Mucosa of descending colon (tissue), 3 donors: Measurements from ENCODE around the gene ZFPM1. TPM values are rescaled to one million over a fixed set of nuclear protein-coding genes. Genes with fewer than 3 reads are reported as not detected.

Experiments
- ATAC-seq: fragments of 200-7000 bp; cut with Tn5 transposase; one replicate; pipeline ENCODE4 v1.9.1; 2020; ENCODE audit warnings: mild to moderate bottlenecking, moderate library complexity
- DNase-seq, 3 donors: peaks; one replicate each; pipeline ENCODE4 v3.0.0-alpha.2; 2020
- H3K36me3 ChIP-seq: fragments of 200-600 bp; one replicate; pipeline ENCODE4 v1.8.0; 2021; ENCODE audit warnings: low read depth, mild to moderate bottlenecking
- H3K4me1 ChIP-seq: fragments of 200-600 bp; one replicate; pipeline ENCODE4 v1.8.0; 2021; ENCODE audit warnings: low read depth, mild to moderate bottlenecking
- H3K4me3 ChIP-seq: fragments of 200-600 bp; one replicate; pipeline ENCODE4 v1.8.0; 2021; ENCODE audit warnings: mild to moderate bottlenecking
- H3K9me3 ChIP-seq: fragments of 200-600 bp; one replicate; pipeline ENCODE4 v1.8.0; 2021; ENCODE audit warnings: mild to moderate bottlenecking
- CTCF ChIP-seq: fragments of 200-600 bp; IDR thresholded peaks from one replicate; pipeline ENCODE4 v1.8.0; 2022; ENCODE audit warnings: antibody characterized with exemption, mild to moderate bottlenecking
- intact Hi-C, 2 donors: fragments of 100-400 bp; cut with DNase I in 1 of 2; cut with micrococcal nuclease in 1 of 2; formaldehyde crosslinking; loops; one replicate each; pipeline versions ENCODE4 v1.11.0 to v1.11.1; 2022; cut with DNase I, micrococcal nuclease
- total RNA-seq, 3 donors: library from RNA; stranded (reverse); fragmentation: NEBNext Ultra II Directional in 2 of 3; extraction: Animal tissue kit (Norgen Biotek cat#: 25700) in 2 of 3; gene quantifications; one replicate each; pipeline versions ENCODE4 v1.2.1 to v1.2.4, GENCODE V29; 2021 to 2023
- donor health status: DM: no; HTN: no; CAD: no; lungs with moderate emphysema.
- donor health status: DM: no; HTN: no; CAD: no.
- donor health status: DM: no; HTN: yes; CAD: no.

ZFPM1 gene
- total RNA-seq, 3 donors from 2014 or later: 5.2 to 10.3 (median 7.2) TPM

GRCh38 chr16:88568710-88569613, 115.9 kb downstream of the ZFPM1 start:
- Histone ChIP-seq H3K4me3 (no peak overlapping the region), H3K4me1 (peaks cover 18% of the 10 kb centered on the region), H3K36me3 (peaks cover 3% of the 10 kb centered on the region), H3K9me3 (no peaks in the 10 kb centered on the region)
- no peak for ATAC-seq
- intact Hi-C loops: loop anchor here in 1 of 2 donors (10.0 kb wide), 1 partner anchor 124 kb away; no protein-coding TSS in a partner anchor
- TF ChIP-seq CTCF: no peak
- DNase-seq: no peak

- intact Hi-C loops: loop anchor here in 1 of 2 donors (10.0 kb wide), 1 partner anchor 125 kb away; no protein-coding TSS in a partner anchor
- TF ChIP-seq CTCF: no peak
- Histone ChIP-seq H3K9me3 (no peaks in the 10 kb centered on the region), H3K36me3 (peaks cover 3% of the 10 kb centered on the region), H3K4me3 (peak overlapping the region; percentile 20), H3K4me1 (peaks cover 18% of the 10 kb centered on the region)
- DNase-seq (peak in 2 of 3 donors; percentile 23 to 65), ATAC-seq (peak; percentile 22)
Observed at GRCh38 chr16:88569614-88569984, 116.5 kb downstream of the ZFPM1 start.

GRCh38 chr16:88569985-88570690, 117.1 kb downstream of the ZFPM1 start, which contains the start of gene ZC3H18:
Gene ZC3H18 (plus strand): TSS chr16:88570403. CDS start chr16:88577124, 6,721 bp downstream.
- H3K9me3 ChIP-seq: no peaks in the 10 kb centered on the region
- H3K4me3 ChIP-seq: peak within 1 kb of the TSS; percentile 71
- DNase-seq (peak; percentile 97 to 98 (median 98)), ATAC-seq (peak; percentile 99)
- intact Hi-C loops: loop anchor here in 1 of 2 donors (10.0 kb wide), 1 partner anchor 125 kb away; no protein-coding TSS in a partner anchor
- no peak for TF ChIP-seq CTCF
- peaks cover 3% of the 10 kb centered on the region for H3K36me3 ChIP-seq
- peaks cover 18% of the 10 kb centered on the region for H3K4me1 ChIP-seq

- Histone ChIP-seq H3K4me3 (peak overlapping the region; percentile 71), H3K9me3 (no peaks in the 10 kb centered on the region), H3K36me3 (peaks cover 3% of the 10 kb centered on the region), H3K4me1 (peaks cover 18% of the 10 kb centered on the region)
- TF ChIP-seq CTCF: no peak
- peak in 2 of 3 donors; percentile 35 to 66 for DNase-seq
- intact Hi-C loops: no loop called here
- peak; percentile 27 for ATAC-seq
Observed at GRCh38 chr16:88570691-88571092, 117.6 kb downstream of the ZFPM1 start.

- Histone ChIP-seq H3K9me3 (no peaks in the 10 kb centered on the region), H3K4me3 (no peak overlapping the region), H3K4me1 (peaks cover 18% of the 10 kb centered on the region), H3K36me3 (peaks cover 8% of the 10 kb centered on the region)
- ATAC-seq (no peak), DNase-seq (no peak)
- no peak for TF ChIP-seq CTCF
- intact Hi-C loops: no loop called here
Observed at GRCh38 chr16:88575251-88575650, 122.2 kb downstream of the ZFPM1 start.
